ENCODE data around the gene PDE3B. TPM values are rescaled to one million over a fixed set of nuclear protein-coding genes. Genes with fewer than 3 reads are reported as not detected.

PDE3B gene
- total RNA-seq, 2 donors from 2014 or later = 21.5 to 23.6 TPM

- no peaks in the 10 kb centered on the region for H3K4me1 ChIP-seq
- no peaks in the 10 kb centered on the region for H3K36me3 ChIP-seq
- peak overlapping the region in 1 of 2 donors; percentile 9 for H3K9ac ChIP-seq (ENCODE audit: low read depth in 2 of 2, low read length in 2 of 2)
- H3K27me3 ChIP-seq = no peaks in the 10 kb centered on the region
- TF ChIP-seq CTCF (IDR thresholded peaks at IDR 0.05) = no peak
- DNase-seq = peak; percentile 20
- no peak overlapping the region for H3K27ac ChIP-seq
- no peak overlapping the region for H3K4me3 ChIP-seq
- intact Hi-C loops (cut with DNase I) = loop anchor here (5.0 kb wide), 1 partner anchor 364 kb away; the partner anchor contains the start of gene PSMA1
- no peaks in the 10 kb centered on the region for H3K9me3 ChIP-seq
These were observed 242.9 kb downstream of the PDE3B start for GRCh38 chr11:14886513-14886912.

- DNase-seq = peak; percentile 92
- Histone ChIP-seq H3K9ac (ENCODE audit: low read depth in 2 of 2, low read length in 2 of 2) (peak overlapping the region; percentile 93), H3K4me3 (peak overlapping the region; percentile 75), H3K9me3 (no peaks in the 10 kb centered on the region), H3K27me3 (no peaks in the 10 kb centered on the region), H3K27ac (peak overlapping the region; percentile 99), H3K36me3 (no peaks in the 10 kb centered on the region), H3K4me1 (no peaks in the 10 kb centered on the region)
- intact Hi-C loops (cut with DNase I) = loop anchor here (10.0 kb wide), 1 partner anchor 247 kb away; the partner anchor contains the start of gene PDE3B
- TF ChIP-seq CTCF (IDR thresholded peaks at IDR 0.05) = no peak
These were observed 247.8 kb downstream of the PDE3B start for GRCh38 chr11:14891143-14892035.

- Histone ChIP-seq H3K27me3 (no peaks in the 10 kb centered on the region), H3K27ac (peak within 1 kb of the TSS; percentile 99), H3K36me3 (no peaks in the 10 kb centered on the region), H3K4me1 (no peaks in the 10 kb centered on the region), H3K4me3 (peak within 1 kb of the TSS; percentile 75), H3K9me3 (no peaks in the 10 kb centered on the region), H3K9ac (ENCODE audit: low read depth in 2 of 2, low read length in 2 of 2) (peak within 1 kb of the TSS; percentile 93)
- peak; percentile 99 for DNase-seq
- intact Hi-C loops (cut with DNase I) = loop anchor here (10.0 kb wide), 1 partner anchor 247 kb away; the partner anchor contains the start of gene PDE3B
- no peak for TF ChIP-seq CTCF (IDR thresholded peaks at IDR 0.05)
These were observed 248.5 kb downstream of the PDE3B start, which contains the start of gene CYP2R1 for GRCh38 chr11:14892036-14892556. Gene CYP2R1 (minus strand): TSS chr11:14892231. CDS start chr11:14892205, 26 bp downstream.

- H3K9me3 ChIP-seq = no peaks in the 10 kb centered on the region
- peak overlapping the region; percentile 93 for H3K9ac ChIP-seq (ENCODE audit: low read depth in 2 of 2, low read length in 2 of 2)
These were observed 249.0 kb downstream of the PDE3B start for GRCh38 chr11:14892577-14892976.

More at GRCh38 chr11:14892577-14892976, 249.0 kb downstream of the PDE3B start:
- Histone ChIP-seq H3K27me3 (no peaks in the 10 kb centered on the region), H3K27ac (peak overlapping the region; percentile 99), H3K4me1 (no peaks in the 10 kb centered on the region), H3K36me3 (no peaks in the 10 kb centered on the region), H3K4me3 (peak overlapping the region; percentile 75)
- no peak for TF ChIP-seq CTCF (IDR thresholded peaks at IDR 0.05)
- no peak for DNase-seq
- intact Hi-C loops (cut with DNase I) = loop anchor here (10.0 kb wide), 1 partner anchor 248 kb away; the partner anchor contains the start of gene PDE3B

Data from colonic mucosa (tissue), 4 donors.